Measurements from ENCODE around the gene NINL.
"Not testable (repeated sequence)": the region's sequence is repeated elsewhere in the genome, so short reads cannot be mapped to it uniquely, and the experiment has no call there.

NINL gene

DNA sequence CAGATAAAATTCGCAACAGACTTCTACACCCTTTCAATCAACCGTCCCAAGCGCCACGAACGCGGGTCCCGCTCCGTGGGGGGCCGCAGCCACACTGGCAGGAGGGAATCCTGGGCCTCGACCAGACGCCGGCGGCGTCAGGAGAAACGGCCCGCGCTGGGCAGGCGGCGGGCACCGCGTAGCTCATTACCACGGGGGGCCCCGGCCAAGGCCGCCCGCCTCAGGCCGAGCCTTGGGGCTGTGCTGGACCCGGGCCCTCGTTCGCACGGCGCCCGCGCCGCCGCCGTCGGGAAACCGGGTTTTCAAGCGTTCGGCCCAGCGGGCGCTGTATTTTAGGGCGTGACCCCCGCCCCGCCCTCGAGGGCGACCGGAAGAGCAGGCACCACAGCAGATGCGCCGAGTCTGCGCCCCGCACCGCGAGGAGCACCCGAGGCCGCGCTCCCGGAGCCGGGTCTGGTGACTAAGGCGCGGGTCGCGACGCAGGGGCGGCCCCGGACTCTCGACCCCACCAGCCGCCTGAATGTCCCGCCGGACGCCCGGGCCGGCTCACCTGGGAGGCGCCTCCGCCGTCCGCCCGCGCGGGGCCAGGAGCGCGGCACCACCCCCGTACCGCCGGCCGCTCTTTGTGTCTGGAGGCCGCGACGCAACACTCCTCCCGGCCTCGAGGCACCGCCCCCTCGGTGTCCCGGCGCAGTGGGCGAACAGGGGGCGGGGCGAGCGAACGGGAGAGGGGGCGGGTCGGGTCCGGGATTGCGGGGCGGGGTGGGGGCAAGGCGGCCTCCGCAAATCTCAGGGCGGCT lies at the start of gene NINL:
Gene NINL, minus strand, starts transcription at position 627 of the 800 bp plus-strand sequence. CDS start 58,944 bp downstream, outside the sequence.
- peak; percentile 63 for DNase-seq

DNA sequence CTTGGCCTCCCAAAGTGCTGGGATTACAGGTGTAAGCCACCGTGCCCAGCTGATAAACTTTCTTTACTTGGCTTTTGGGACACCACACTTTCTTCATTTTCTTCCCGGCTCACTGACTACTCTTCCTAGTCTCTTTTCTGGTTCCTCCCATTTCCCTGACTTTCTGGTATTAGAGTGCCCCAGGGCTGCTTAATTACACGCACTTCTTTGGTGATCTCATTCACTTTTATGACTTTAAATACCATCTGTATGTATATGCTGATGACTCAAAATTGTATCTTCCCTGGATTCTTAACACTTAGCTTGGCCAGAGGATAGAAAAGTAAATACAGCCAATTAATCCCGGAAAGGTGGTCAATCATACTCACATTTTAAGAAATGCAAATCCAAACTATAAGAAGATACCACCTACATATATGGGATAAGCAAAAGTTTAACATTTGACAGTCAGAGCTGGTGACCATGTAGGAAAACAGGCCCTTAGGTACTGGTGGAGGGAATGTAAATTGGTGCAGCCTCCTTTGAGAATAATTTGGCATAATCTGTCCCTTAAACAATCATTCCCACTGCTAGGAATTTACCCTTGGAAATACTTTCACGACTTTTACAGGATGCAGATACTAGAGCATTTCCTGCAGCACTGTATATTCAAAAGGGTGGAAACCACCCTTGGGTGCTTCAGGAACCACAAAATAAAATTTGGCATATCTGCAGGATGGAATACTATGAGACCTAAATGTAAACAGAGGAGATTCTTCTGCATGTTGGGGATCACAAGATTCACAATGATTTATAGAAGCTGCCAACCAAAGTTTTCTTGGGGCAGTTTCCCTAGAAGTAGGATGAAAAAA lies 47.8 kb upstream of the NINL start:
- no peak for DNase-seq

DNA sequence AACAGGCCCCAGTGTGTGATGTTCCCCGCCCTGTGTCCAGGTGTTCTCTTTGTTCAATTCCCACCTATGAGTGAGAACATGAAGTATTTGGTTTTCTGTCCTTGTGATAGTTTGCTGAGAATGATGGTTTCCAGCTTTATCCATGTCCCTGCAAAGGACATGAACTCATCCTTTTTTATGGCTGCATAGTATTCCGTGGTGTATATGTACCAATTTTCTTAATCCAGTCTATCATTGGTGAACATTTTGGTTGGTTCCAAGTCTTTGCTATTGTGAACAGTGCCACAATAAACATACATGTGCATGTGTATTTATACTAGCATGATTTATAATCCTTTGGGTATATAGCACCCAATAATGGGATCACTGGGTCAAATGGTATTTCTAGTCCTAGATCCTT lies 45.3 kb upstream of the NINL start:
- DNase-seq, result not testable (repeated sequence)

DNA sequence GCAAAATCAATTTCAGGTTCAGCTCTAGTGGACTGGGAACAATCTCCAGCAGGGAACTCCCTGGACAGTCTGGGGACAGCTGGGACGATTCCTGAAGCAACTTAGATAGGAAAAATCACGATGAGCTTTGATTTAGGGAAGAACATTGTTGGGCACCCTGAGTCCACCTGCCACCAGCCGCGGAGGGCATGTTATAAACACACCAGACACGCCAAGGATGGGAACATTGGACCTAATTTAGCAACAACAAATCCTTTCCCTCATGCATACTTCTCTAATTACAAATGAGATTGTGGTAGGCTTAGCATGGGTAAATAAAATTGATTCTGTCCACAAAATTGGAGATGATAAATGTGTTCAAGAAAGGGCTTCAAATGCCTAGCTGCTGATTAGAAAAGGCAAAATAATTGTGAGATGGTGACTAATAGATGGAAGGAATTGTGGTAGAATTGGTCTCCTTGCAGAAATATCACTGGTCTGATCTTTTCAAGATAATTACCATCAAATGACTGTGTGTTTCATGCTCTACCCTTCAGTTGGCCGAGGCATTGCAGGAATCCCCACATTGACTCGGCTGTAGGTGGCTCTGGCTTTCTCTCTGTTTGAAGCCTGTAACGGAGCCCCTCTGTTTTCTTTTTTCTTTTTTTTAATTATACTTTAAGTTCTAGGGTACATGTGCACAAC lies 44.6 kb upstream of the NINL start:
- no peak for DNase-seq

DNA sequence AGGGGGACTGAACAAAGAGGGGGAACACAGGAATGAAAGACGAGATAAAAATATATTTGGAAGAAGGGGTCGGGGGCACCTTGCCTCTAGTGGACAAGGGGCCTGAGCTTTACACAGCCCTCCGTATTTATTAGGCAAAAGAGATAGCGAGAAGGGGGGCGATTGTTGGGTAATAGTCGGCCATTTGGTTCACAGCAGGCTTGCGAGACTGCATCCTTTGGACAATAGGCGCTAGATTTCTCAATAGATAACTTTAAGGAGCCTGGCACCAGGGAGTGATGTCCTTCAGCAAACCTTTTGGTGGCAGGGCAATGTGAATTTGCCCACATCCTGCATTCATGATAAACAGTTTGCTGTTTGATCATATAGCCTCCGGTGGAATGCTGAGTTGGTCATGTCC lies 41.4 kb upstream of the NINL start:
- no peak for DNase-seq

GRCh38 chr20:25624500-25624939 lies 39.2 kb upstream of the NINL start:
- no peak for DNase-seq

DNA sequence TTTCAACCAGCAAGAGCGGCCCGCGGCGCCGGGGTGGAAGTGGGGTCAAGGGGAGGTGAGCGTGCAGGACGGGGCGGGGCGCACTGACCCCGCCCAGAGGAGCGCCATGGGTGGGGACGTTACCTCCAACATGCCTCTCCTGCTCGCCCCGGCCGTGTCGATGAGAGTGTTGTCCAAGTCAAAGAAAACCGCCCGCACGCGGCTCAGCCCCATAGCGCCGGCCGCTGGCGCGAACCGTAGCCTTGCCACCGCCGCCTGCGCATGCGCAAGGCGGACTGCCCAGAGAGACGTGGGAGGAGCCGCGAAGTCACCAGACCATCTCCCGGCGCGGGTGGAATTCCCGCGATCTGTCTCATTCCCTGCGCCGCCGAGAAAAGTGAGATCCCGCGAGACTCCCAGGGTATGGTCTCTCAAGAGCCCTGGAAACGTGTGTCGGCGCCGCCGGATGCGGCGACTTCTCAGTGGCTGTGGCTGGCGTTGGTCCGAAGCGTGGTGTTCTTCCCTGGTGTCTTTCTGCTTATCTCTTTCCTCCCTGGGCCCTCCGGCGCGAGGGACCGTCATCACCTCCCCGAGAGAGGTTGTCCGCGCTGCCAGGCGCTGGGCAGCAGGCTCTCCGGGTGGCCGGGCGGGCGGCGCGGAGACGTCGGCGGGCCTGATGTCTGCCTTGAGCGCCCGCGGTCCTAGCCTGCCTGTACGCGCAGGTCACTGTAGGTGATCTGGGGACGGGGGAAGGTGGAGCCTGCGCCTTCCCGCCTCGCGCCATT lies 38.6 kb upstream of the NINL start, which contains the start of gene NANP:
Gene NANP, minus strand, starts transcription at position 279 of the 764 bp plus-strand sequence. Its CDS starts 66 bp downstream, at position 213.
- DNase-seq, result peak; percentile 96

GRCh38 chr20:25623225-25623735 lies 37.9 kb upstream of the NINL start:
- no peak for DNase-seq

GRCh38 chr20:25622450-25623224 lies 37.3 kb upstream of the NINL start:
- DNase-seq, result no peak

DNA sequence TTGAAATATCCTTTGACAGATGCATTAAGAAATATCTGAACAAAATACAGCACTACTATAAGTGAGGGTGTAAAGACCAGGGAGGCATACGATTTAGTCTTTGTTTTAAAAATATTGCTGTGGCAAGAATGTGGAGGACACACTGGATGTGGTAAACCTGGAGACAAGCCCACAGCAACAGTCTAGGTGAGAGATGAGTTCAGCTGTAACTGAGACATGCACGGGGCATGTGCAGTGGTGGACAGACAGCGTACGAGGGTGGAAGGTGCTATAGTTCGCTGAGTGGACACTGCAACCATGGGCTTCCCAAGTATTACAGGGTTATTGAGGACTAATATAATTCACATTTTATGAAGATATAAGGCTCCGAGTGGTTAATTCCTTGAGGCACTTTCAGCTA lies 36.7 kb upstream of the NINL start:
- DNase-seq, result no peak

GRCh38 chr20:25619514-25619913 lies 34.2 kb upstream of the NINL start:
- DNase-seq, result no peak

GRCh38 chr20:25608774-25609173 lies 23.4 kb upstream of the NINL start:
- DNase-seq, result no peak

DNA sequence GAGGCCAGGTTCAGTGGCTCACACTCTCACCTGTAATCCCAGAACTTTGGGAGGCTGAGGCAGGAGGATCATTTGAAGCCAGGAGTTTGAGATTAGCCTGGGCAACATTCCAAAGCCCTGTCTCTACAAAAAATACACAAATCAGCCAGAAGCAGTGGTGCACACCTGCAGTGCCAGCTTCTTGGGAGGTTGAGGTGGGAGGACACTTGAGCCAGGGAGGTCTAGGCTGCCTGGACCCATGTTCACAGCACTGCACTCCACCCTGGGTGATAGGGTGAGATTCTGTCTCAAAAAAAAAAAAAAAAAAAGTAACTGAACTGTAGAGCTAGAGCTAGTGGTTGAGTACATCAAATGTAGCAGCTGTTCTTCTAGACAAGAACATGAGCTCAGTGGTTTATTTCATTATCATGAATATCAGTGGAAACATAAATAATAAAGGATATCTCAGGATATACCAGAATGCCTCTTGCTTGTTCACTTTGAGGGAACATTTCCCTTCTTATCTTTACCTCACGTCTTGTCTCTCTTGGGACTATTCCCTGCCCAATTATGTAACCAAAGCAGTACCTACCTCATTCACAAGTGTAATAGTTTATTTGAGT lies 20.9 kb upstream of the NINL start:
- DNase-seq, result no peak

GRCh38 chr20:25605148-25605547 lies 19.8 kb upstream of the NINL start:
- no peak for DNase-seq

DNA sequence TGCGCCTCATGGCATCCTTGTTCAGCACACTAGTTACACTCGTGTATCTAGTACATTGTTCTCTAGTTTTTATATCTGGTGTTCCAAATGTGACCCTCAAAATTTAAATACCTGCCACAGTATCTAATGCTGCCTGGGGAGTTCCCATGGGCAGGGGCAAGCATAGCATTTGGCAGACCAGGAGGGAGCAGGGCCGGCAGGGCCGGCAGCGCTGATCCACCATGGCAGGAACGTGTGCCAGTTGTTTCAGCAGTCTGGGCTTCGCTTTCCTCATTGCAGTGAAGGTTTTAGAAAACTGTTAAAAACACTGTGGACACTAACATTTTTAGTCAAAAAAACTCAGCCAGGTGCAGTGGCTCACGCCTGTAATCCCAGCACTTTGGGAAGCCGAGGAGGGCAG lies 19.3 kb upstream of the NINL start:
- no peak for DNase-seq

- DNase-seq, result not testable (repeated sequence)
Measured at GRCh38 chr20:25602914-25603309, 17.6 kb upstream of the NINL start.

DNA sequence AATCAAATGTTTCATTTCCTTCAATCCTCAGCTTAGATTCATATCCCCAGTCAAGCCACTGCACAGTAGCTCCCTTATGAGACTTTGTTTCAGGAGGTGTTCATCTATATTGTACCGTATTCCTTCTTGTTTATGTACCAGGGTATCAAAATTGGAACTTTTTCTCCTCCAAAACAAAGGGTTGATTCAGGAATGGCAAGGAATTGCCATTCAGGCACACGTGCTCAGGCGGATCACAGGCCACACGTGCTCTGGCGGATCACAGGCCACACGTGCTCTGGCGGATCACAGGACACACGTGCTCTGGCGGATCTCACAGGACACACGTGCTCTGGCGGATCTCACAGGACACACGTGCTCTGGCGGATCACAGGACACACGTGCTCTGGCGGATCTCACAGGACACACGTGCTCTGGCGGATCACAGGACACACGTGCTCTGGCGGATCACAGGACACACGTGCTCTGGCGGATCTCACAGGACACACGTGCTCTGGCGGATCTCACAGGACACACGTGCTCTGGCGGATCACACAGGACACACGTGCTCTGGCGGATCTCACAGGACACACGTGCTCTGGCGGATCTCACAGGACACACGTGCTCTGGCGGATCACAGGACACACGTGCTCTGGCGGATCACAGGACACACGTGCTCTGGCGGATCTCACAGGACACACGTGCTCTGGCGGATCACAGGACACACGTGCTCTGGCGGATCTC lies 17.0 kb upstream of the NINL start:
- not testable (repeated sequence) for DNase-seq

- no peak for DNase-seq
Measured at GRCh38 chr20:25601659-25602058, 16.3 kb upstream of the NINL start.

GRCh38 chr20:25600632-25601031 lies 15.3 kb upstream of the NINL start:
- no peak for DNase-seq

GRCh38 chr20:25592135-25592852 lies 7.0 kb upstream of the NINL start:
- DNase-seq, result no peak

Data from NCI-H1105 treated with DMSO at 0.1 percent for 48 hours (cell line).